Caco-2 (cell line): Measurements from ENCODE around the gene EPHA1. TPM values are rescaled to one million over a fixed set of nuclear protein-coding genes. Genes with fewer than 3 reads are reported as not detected.

Experiments
- BruUV-seq: library from RNA; stranded (reverse); fragments of 400-500 nt; replicated peaks from 2 replicates; lab custom pipeline; 2021; lab: Mats Ljungman, UMichigan
- CTCF ChIA-PET: fragments of 300-600 bp; sonication (Branson Sonifier 250); formaldehyde crosslinking; loops from one replicate; lab custom pipeline; 2022; ENCODE audit warnings: antibody characterized with exemption; lab: Charles Lee
- POLR2A ChIA-PET: fragments of 300-600 bp; sonication (Branson Sonifier 250); formaldehyde crosslinking; loops from one replicate; lab custom pipeline; 2022; ENCODE audit warnings: antibody characterized with exemption; lab: Charles Lee
- DNase-seq, 2 experiments: peaks; one replicate each; pipeline versions ENCODE4 v3.0.0 to v3.0.0-alpha.2; 2020 to 2022
- H3K27me3 ChIP-seq: replicated peaks from 2 replicates; pipeline ENCODE4 v1.6.0; 2011; ENCODE audit warnings: low read length; ENCODE audit not compliant: control insufficient read depth, insufficient read depth
- H3K36me3 ChIP-seq: 2 replicates; pipeline ENCODE4 v1.5.1; 2011; ENCODE audit warnings: low read length; ENCODE audit not compliant: control insufficient read depth, insufficient read depth
- H3K4me1 ChIP-seq: fragments of 250-450 bp; sonication (Bioruptor Pico); 2 replicates; pipeline ENCODE4 v1.5.1; 2020; ENCODE audit warnings: mild to moderate bottlenecking
- H3K4me3 ChIP-seq: 2 replicates; pipeline ENCODE4 v1.5.1; 2011; ENCODE audit warnings: low read depth, mild to moderate bottlenecking, control low read depth, low read length
- H3K9me3 ChIP-seq: fragments of 250-450 bp; sonication (Bioruptor Pico); 2 replicates; pipeline ENCODE4 v1.5.1; 2020; ENCODE audit warnings: mild to moderate bottlenecking, moderate library complexity
- H3K27ac Mint-ChIP-seq: one replicate; pipeline ENCODE4 v1.8.0; 2022; ENCODE audit warnings: mixed read lengths; ENCODE audit not compliant: unreplicated experiment
- H3K27me3 Mint-ChIP-seq: one replicate; pipeline ENCODE4 v1.8.0; 2022; ENCODE audit warnings: mixed read lengths; ENCODE audit not compliant: insufficient read depth, unreplicated experiment
- H3K36me3 Mint-ChIP-seq: one replicate; pipeline ENCODE4 v1.8.0; 2022; ENCODE audit warnings: mild to moderate bottlenecking, mixed read lengths; ENCODE audit not compliant: insufficient read depth, unreplicated experiment
- H3K4me1 Mint-ChIP-seq: one replicate; pipeline ENCODE4 v1.8.0; 2022; ENCODE audit warnings: low read depth, mixed read lengths; ENCODE audit not compliant: unreplicated experiment
- H3K4me3 Mint-ChIP-seq: one replicate; pipeline ENCODE4 v1.8.0; 2022; ENCODE audit warnings: mild to moderate bottlenecking, moderate library complexity, mixed read lengths; ENCODE audit not compliant: unreplicated experiment
- H3K9me3 Mint-ChIP-seq: one replicate; pipeline ENCODE4 v1.8.0; 2022; ENCODE audit warnings: mixed read lengths; ENCODE audit not compliant: unreplicated experiment
- CTCF ChIP-seq, 2 experiments: fragments of 200-600 bp in 1 of 2; IDR thresholded peaks; 1 replicate in 1 of 2; 2 replicates in 1 of 2; pipeline versions ENCODE4 v1.5.1 to v1.8.0; 2011 to 2022; ENCODE audit warnings: antibody characterized with exemption in 1 of 2, control low read depth in 1 of 2, inconsistent platforms in 1 of 2, low read depth in 1 of 2, low read length in 1 of 2, mild to moderate bottlenecking in 1 of 2, moderate library complexity in 1 of 2; ENCODE audit not compliant: insufficient read depth in 1 of 2, severe bottlenecking in 1 of 2, unreplicated experiment in 1 of 2
- intact Hi-C: fragments of 100-400 bp; cut with micrococcal nuclease; formaldehyde crosslinking; loops from one replicate; pipeline ENCODE4 v1.10.0; 2022; ENCODE audit not compliant: unreplicated experiment
- total RNA-seq: library from RNA; stranded (reverse); gene quantifications from 2 replicates; pipeline ENCODE4 v1.2.3, GENCODE V29; 2022

The EPHA1 gene
- total RNA-seq, 1 experiment from 2014 or later, result 66.6 TPM

- no peaks in the 10 kb centered on the region for H3K27me3 Mint-ChIP-seq
- POLR2A ChIA-PET, result no interaction called here
These were observed 53.7 kb downstream of the EPHA1 start for GRCh38 chr7:143354965-143355364.

GRCh38 chr7:143354376-143354775, 54.3 kb downstream of the EPHA1 start:
- peaks cover 20% of the 10 kb centered on the region for H3K4me1 Mint-ChIP-seq
- H3K4me1 ChIP-seq, result peaks cover 18% of the 10 kb centered on the region
- no peak overlapping the region for H3K27ac Mint-ChIP-seq
- POLR2A ChIA-PET, result no interaction called here
- H3K36me3 Mint-ChIP-seq, result peaks cover 10% of the 10 kb centered on the region
- no TSS peak for BruUV-seq
- no peaks in the 10 kb centered on the region for H3K9me3 ChIP-seq
- H3K4me3 Mint-ChIP-seq, result no peak overlapping the region
- intact Hi-C loops, result no loop called here
- no peaks in the 10 kb centered on the region for H3K9me3 Mint-ChIP-seq
- DNase-seq, result no peak
- no peak overlapping the region for H3K4me3 ChIP-seq
- H3K27me3 Mint-ChIP-seq, result no peaks in the 10 kb centered on the region
- H3K36me3 ChIP-seq, result no peaks in the 10 kb centered on the region
- TF ChIP-seq CTCF (IDR thresholded peaks at IDR 0.05; ENCODE audit: insufficient read depth in 1 of 2, low read depth in 1 of 2, low read length in 1 of 2, severe bottlenecking in 1 of 2, unreplicated experiment in 1 of 2), result no peak
- no peaks in the 10 kb centered on the region for H3K27me3 ChIP-seq
- CTCF ChIA-PET, result no interaction called here

More at GRCh38 chr7:143354965-143355364, 53.7 kb downstream of the EPHA1 start:
- H3K36me3 ChIP-seq, result no peaks in the 10 kb centered on the region
- H3K4me3 Mint-ChIP-seq, result no peak overlapping the region
- intact Hi-C loops, result no loop called here
- no peaks in the 10 kb centered on the region for H3K9me3 Mint-ChIP-seq
- BruUV-seq, result no TSS peak
- DNase-seq, result no peak
- peaks cover 10% of the 10 kb centered on the region for H3K36me3 Mint-ChIP-seq
- no peaks in the 10 kb centered on the region for H3K27me3 ChIP-seq
- no peak overlapping the region for H3K27ac Mint-ChIP-seq
- no peak for TF ChIP-seq CTCF (IDR thresholded peaks at IDR 0.05; ENCODE audit: insufficient read depth in 1 of 2, low read depth in 1 of 2, low read length in 1 of 2, severe bottlenecking in 1 of 2, unreplicated experiment in 1 of 2)
- H3K4me1 Mint-ChIP-seq, result peaks cover 15% of the 10 kb centered on the region
- CTCF ChIA-PET, result interaction anchor here (1.3 kb wide), 1 partner anchor 9 kb away, joined by 4 read pairs; no protein-coding TSS in a partner anchor
- H3K4me1 ChIP-seq, result peaks cover 18% of the 10 kb centered on the region
- H3K4me3 ChIP-seq, result no peak overlapping the region
- H3K9me3 ChIP-seq, result no peaks in the 10 kb centered on the region

GRCh38 chr7:143352531-143353002, 56.1 kb downstream of the EPHA1 start:
- Histone ChIP-seq H3K36me3 (no peaks in the 10 kb centered on the region), H3K4me1 (peaks cover 18% of the 10 kb centered on the region), H3K9me3 (no peaks in the 10 kb centered on the region), H3K27me3 (no peaks in the 10 kb centered on the region), H3K4me3 (no peak overlapping the region)
- POLR2A ChIA-PET, result no interaction called here
- Mint-ChIP-seq H3K9me3 (no peaks in the 10 kb centered on the region), H3K4me3 (no peak overlapping the region), H3K36me3 (peaks cover 10% of the 10 kb centered on the region), H3K27ac (peak overlapping the region; percentile 20), H3K27me3 (no peaks in the 10 kb centered on the region), H3K4me1 (peaks cover 20% of the 10 kb centered on the region)
- peak in 1 of 2 experiments; percentile 20 for DNase-seq
- TF ChIP-seq CTCF (IDR thresholded peaks at IDR 0.05; ENCODE audit: insufficient read depth in 1 of 2, low read depth in 1 of 2, low read length in 1 of 2, severe bottlenecking in 1 of 2, unreplicated experiment in 1 of 2), result no peak
- intact Hi-C loops, result no loop called here
- CTCF ChIA-PET, result no interaction called here
- no TSS peak for BruUV-seq
